DOHH2 (cell line): ENCODE results near the gene SART1.

Experiments
- EZH2phosphoT487 ChIP-seq: fragments of 200-600 bp; sonication (generic); IDR thresholded peaks from 2 replicates; pipeline ENCODE4 v1.6.1; 2017; ENCODE audit warnings: borderline replicate concordance, mild to moderate bottlenecking, antibody characterized with exemption, low read length, moderate library complexity, mixed read lengths
- TF ChIP-seq, protein P1 (sequence below): fragments of 200-600 bp; sonication (generic); IDR thresholded peaks from one replicate; pipeline ENCODE4 v1.5.1; 2014; ENCODE audit warnings: antibody characterized with exemption, mild to moderate bottlenecking, low read depth, low read length; ENCODE audit not compliant: poor library complexity, severe bottlenecking

DNA sequence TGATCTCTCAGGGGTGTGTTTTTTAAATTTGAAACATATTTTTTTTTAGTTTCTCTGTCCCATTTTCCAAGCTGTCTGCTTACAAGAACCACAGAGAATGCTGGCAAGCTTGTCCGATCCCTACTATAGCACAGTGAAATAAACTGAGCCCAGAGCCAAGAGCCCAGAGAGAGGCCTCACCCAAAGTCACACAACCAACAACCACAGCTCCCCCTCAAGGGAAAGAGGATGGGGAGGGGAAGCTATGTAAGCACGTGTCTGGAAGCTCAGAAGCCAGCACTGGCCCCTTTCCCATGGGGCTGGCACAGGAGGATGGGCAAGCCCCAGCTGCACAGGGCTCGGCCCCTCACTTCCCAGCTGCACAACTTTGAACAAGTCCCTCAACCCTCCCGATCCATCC is 3.2 kb upstream of the SART1 start:
- TF ChIP-seq EZH2phosphoT487: no peak
- TF ChIP-seq, protein P1, sequence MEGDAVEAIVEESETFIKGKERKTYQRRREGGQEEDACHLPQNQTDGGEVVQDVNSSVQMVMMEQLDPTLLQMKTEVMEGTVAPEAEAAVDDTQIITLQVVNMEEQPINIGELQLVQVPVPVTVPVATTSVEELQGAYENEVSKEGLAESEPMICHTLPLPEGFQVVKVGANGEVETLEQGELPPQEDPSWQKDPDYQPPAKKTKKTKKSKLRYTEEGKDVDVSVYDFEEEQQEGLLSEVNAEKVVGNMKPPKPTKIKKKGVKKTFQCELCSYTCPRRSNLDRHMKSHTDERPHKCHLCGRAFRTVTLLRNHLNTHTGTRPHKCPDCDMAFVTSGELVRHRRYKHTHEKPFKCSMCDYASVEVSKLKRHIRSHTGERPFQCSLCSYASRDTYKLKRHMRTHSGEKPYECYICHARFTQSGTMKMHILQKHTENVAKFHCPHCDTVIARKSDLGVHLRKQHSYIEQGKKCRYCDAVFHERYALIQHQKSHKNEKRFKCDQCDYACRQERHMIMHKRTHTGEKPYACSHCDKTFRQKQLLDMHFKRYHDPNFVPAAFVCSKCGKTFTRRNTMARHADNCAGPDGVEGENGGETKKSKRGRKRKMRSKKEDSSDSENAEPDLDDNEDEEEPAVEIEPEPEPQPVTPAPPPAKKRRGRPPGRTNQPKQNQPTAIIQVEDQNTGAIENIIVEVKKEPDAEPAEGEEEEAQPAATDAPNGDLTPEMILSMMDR: no peak
